GM12874 (cell line): ENCODE results near the gene FAM120A.

Experiments
- TF ChIP-seq, protein P1 (sequence below): IDR thresholded peaks from 2 replicates; pipeline ENCODE4 v1.5.1; 2011; ENCODE audit warnings: low read depth, mild to moderate bottlenecking, control low read depth, low read length, moderate library complexity; ENCODE audit not compliant: insufficient read depth

Gene FAM120A

GRCh38 chr9:93595461-93595860, 144.0 kb downstream of the FAM120A start:
- TF ChIP-seq, protein P1, sequence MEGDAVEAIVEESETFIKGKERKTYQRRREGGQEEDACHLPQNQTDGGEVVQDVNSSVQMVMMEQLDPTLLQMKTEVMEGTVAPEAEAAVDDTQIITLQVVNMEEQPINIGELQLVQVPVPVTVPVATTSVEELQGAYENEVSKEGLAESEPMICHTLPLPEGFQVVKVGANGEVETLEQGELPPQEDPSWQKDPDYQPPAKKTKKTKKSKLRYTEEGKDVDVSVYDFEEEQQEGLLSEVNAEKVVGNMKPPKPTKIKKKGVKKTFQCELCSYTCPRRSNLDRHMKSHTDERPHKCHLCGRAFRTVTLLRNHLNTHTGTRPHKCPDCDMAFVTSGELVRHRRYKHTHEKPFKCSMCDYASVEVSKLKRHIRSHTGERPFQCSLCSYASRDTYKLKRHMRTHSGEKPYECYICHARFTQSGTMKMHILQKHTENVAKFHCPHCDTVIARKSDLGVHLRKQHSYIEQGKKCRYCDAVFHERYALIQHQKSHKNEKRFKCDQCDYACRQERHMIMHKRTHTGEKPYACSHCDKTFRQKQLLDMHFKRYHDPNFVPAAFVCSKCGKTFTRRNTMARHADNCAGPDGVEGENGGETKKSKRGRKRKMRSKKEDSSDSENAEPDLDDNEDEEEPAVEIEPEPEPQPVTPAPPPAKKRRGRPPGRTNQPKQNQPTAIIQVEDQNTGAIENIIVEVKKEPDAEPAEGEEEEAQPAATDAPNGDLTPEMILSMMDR = no peak

DNA sequence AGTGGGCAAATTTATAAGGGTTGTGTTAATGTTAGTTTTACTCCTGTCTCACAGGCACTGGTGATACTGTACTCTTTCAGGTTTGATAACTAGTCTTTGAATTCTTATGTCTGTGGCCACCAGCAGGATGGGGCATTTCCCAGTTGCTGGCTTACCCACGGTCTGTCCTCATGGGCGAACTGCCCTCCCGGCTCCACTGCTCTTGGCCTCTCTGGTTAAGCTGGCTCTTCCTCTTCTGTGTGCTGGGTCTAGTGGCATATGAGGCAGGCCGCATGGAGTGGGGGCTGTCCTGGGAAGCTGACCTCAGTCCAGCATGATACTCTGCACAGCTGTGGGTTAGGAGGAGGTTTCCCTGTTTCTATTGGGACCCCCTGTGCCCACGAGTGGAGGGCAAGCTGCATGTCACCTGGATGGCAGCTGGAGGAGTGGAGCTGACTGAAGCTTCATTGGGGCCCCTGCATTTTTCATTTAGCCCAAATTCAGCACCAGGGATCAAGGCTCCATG, 144.4 kb downstream of the FAM120A start:
- TF ChIP-seq, protein P1 = no peak

DNA sequence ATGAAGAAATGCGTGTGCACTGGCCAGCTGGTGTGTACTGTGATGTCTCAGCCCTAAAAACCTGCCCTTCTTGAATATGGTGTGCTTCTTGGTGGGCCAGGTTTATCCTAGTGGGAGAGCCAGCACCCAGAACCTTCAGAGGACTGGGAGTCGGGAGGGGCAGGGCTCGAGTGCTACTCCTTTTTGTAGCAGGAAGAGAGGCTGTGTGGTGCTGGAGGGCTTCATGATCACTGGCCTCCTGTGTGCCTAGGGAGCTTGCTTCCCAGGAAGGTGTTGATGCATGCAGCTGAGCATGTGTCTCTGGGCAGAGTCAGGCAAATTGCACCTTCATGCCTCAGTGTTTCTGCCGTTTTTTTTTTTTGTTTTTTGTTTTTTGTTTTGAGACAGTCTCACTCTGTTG, 144.9 kb downstream of the FAM120A start:
- TF ChIP-seq, protein P1 = no peak

DNA sequence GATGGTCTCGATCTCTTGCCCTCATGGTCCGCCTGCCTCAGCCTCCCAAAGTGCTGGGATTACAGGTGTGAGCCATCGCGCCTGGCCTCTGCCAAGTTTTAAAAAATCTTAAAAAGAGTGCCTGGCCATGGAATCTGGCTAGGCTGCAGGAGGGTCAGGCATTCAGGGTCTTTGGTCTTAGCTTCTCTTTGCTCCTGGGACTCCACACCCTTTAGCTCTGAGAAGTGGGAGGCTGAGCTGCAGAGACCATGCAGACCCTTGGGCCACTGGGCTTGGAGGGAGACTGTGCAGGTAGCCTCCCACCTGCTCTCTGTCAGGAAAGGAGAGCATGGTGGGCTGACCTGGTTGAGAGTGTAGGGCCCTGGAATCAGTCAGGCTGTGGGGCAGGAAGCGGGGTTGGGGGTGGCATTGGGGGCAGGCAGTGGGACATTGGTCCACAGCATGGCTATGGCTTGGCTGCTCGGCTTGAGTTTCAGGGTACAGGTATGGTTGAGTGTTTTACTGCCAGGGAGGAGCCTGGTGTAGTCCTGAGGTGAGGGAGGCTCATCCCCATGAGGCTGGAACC, 145.7 kb downstream of the FAM120A start:
- TF ChIP-seq, protein P1 = no peak

DNA sequence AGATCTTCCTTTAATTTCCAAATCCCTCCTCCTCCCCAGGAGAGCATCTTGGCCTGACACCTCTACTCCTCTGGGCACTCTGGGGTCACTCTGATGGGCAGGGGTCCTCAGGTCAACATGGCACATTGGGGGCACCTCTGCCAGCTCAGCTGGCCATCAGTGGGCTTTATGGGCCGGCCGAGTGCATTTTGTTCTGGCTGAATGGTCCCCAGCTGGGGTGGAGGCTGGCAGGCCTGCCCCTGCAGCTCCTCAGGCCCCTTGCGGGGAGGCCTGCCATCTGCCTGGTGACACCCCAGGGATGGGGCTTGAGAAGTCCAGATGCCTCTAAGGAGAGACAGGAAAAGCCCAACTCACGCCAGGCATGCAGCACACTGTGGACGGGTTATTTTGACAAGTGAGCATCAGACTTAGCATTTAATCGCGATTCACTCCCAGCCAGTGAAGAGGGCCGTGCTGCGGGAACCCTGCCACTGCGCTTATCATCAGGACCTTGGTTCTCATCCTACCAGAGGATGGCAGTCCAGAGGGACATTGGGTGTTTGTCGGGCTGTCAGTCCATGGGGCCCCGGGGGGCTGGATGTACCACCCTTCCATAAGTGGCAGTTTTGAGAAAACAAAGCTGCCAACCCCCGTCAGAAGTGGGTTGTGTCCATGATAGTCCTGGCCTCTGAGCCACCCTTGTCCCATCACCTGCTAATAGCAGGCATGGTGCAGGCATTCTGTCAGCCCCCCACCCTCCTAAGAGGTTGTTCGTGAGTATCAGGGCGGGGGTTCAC, 146.6 kb downstream of the FAM120A start:
- TF ChIP-seq, protein P1 = no peak

GRCh38 chr9:93598647-93599241, 147.3 kb downstream of the FAM120A start:
- TF ChIP-seq, protein P1 = no peak
